GM12865 (cell line): Measurements from ENCODE around the gene STARD13.
A peak's percentile ranks its signal among the peaks of the same experiment; 100 is the strongest.

Source experiments
- DNase-seq: peaks from one replicate; pipeline ENCODE4 v3.0.0; 2010; ENCODE audit warnings: low read depth
- H3K4me3 ChIP-seq: 2 replicates; pipeline ENCODE4 v1.5.1; 2011; ENCODE audit warnings: mild to moderate bottlenecking, low read depth, low read length, control low read depth
- TF ChIP-seq, protein P1 (sequence below): IDR thresholded peaks from 2 replicates; pipeline ENCODE4 v1.5.1; 2011; ENCODE audit warnings: low read length, control low read depth, low read depth, inconsistent platforms; ENCODE audit not compliant: insufficient read depth; ENCODE audit errors: missing control alignments

The STARD13 gene

DNA sequence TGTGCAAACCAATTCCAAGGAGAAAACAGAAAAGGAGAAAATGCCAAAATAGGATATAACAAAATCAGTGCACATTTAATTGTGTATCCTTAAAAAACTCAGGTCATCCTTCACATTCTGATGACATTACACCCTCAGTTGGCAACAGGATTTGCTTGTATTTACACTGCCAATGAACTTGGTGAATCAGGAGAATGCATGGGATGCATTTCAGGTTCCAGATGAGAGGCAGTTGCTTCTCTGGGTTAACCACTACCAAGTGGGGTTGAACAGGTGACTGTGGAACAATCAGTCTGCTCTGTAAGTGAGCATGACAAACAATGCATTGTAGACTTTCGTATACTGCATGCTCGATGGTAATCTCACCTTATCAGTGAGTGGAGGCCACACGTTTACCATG lies 79.1 kb downstream of the STARD13 start:
- DNase-seq: no peak
- TF ChIP-seq, protein P1, sequence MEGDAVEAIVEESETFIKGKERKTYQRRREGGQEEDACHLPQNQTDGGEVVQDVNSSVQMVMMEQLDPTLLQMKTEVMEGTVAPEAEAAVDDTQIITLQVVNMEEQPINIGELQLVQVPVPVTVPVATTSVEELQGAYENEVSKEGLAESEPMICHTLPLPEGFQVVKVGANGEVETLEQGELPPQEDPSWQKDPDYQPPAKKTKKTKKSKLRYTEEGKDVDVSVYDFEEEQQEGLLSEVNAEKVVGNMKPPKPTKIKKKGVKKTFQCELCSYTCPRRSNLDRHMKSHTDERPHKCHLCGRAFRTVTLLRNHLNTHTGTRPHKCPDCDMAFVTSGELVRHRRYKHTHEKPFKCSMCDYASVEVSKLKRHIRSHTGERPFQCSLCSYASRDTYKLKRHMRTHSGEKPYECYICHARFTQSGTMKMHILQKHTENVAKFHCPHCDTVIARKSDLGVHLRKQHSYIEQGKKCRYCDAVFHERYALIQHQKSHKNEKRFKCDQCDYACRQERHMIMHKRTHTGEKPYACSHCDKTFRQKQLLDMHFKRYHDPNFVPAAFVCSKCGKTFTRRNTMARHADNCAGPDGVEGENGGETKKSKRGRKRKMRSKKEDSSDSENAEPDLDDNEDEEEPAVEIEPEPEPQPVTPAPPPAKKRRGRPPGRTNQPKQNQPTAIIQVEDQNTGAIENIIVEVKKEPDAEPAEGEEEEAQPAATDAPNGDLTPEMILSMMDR: no peak

DNA sequence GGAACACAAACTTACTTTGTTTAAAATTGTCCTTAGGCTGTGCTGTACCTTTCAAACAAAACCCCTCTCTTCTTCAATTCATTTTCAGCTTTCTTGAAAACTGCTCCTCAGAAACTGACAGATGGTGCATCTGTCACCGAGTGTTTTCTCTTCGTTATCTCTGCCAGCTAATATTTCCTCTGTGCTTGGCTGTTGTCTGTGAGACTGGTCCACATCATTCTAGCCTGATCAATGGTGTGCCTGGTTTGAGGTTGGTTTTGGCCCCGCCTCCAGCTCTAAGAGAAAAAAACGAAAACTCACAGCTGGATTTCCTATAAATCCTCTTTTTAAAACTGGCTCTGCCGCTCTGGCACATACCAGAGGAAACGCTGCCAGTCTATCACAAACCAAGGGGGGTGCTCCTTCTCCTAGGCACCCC lies 79.7 kb downstream of the STARD13 start:
- peak overlapping the region; percentile 56 for H3K4me3 ChIP-seq
- DNase-seq: peak; percentile 69
- TF ChIP-seq, protein P1: no peak

More for the DNA sequence above, 79.1 kb downstream of the STARD13 start:
- H3K4me3 ChIP-seq: no peak overlapping the region

DNA sequence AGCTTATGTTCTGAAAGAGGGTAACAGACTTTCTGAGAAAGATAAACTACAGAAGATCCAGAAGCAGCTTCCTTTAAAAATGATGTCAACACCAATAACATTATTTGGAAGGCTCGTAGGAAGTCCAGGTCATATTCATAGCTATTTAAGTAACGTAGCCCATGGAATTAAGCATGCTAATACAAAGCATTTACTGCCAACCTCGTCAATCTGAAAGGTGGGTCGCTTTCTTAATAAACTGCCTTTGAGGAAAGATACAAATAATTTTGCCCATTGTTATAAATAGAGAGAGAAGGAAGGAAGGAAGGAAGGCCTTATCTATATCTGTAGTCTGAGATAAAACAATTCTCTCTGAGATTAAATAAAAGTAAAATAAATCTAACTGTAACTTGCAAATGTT lies 80.3 kb downstream of the STARD13 start:
- TF ChIP-seq, protein P1: no peak
- H3K4me3 ChIP-seq: peak overlapping the region; percentile 56

DNA sequence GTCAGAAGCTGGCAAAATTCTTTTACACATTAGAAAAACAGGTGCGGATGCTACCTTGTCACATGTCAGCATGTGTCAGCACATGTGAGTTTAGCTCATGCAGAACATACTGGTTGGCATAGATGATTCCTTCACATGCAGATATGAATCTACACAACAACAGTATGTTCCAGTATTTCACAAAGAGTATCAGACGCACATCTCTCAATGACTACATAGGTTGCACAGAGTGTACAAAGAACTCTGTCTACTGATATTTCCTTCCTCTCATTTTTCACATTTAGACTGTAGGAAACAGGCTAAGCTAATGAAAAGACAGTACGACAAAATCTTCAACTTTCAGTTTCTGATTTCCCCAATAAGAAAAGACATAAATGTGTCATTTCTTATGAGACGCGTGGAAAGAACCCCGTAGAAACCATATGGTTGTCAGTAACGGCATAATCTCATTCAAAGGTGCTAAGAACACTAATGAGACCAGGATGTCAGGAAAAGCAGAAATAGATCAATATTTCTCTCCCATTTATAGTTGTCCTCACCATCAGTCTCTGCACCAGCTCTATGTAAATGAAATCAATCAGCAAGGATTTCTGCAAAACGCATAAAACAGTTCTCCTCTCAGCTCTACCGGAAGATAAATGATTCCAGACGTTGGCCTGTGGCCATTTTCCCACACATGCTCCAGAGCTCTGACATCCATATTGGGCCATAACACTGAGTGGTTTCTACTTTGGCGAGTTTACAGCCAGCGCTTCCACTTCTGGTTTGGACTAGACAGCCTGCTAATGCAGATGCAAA lies 81.2 kb downstream of the STARD13 start:
- peak; percentile 67 for DNase-seq
- peak overlapping the region; percentile 56 for H3K4me3 ChIP-seq
- TF ChIP-seq, protein P1: no peak

More for the DNA sequence above, 80.3 kb downstream of the STARD13 start:
- no peak for DNase-seq

DNA sequence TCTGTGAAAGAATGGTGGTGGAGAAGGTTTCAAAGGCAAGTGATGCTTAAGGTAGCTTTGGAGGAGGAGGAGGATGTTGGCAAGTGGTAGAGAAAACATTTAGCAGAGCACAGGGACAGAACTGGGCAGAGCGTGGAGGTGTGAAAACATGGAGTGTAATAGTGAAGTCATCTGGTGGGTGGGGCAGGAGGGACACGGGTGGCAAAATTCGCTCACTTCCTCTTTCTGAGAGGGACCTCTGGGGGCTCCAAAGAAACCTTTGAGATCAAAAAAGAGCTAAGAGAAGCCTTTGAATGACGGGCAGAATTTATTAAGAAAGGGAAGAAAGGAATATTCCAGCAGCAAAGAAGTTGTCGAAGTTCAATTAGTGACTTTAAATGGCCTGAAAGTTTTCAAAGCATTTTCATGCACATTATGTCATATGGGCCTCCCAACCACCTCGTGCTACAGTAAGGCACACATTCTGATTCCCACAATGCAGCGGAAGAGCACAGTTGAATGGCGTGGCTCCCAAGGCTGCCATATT lies 82.8 kb downstream of the STARD13 start:
- peak overlapping the region; percentile 56 for H3K4me3 ChIP-seq
- TF ChIP-seq, protein P1: no peak
- peak; percentile 42 for DNase-seq

DNA sequence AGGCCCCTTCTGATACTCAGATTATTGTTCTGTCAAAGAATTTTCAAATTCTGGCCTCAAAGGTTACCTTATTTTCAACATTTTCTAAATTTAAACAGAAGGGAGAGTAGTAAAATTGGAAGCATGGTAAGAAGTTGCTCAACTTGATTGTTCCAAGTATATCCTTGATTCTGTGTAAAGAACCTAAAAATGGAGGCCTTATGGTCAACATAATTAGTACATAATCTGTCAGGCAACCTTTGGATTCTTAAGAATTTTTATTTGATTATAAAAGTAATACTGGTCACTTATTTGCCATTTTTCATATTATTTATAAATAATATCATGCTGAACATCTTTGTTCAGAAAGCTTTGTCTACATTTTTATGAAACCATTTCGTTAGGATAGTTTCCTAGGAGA lies 83.9 kb downstream of the STARD13 start:
- no peak for DNase-seq
- no peak overlapping the region for H3K4me3 ChIP-seq
- TF ChIP-seq, protein P1: no peak
